Measurements from ENCODE around the gene SYNE1. TPM values are rescaled to one million over a fixed set of nuclear protein-coding genes. Genes with fewer than 3 reads are reported as not detected.

The SYNE1 gene
- total and polyA plus RNA-seq, 2 of the 8 experiments (the other 6 are each of a cell fraction or from before 2014, with no cell fraction given): 2.8 to 5.5 TPM

DNA sequence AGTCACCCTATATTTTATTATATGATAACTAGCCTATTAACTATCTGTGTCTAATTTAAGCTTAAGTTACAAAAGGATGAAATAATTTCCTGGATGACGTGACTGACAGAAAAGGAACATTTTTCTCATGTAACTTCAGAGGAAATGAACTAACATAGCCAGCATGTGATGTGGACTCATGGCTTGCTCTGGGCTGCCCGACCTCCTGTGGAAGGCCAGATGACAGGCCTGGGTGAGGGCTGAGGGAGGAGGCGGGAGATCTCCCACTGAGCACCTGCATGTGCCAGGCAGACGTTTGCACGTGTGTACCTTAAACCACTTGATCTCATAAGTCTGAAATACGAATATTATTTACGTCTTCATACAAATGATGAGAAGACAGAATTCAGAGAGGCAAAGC is 321.1 kb downstream of the SYNE1 start:
- ChIA-PET POLR2A (ENCODE audit: partially characterized antibody) (no interaction called here), CTCF (ENCODE audit: partially characterized antibody) (interaction anchor here (0.6 to 3.6 kb wide), 4 partner anchors 14 to 954 kb away, joined by 3 to 14 read pairs (median 6); no protein-coding TSS in a partner anchor)
- H2BK15ac ChIP-seq (ENCODE audit: low read length): no peak overlapping the region
- no peak overlapping the region for H2BK12ac ChIP-seq (ENCODE audit: low read depth, low read length)
- no peaks in the 10 kb centered on the region for H3K23me2 ChIP-seq (ENCODE audit: low read depth, low read length)
- 84% methylated on average over 7 of the region's 7 CpGs; no CpG with 5 or more reads in 1 of the 2 experiments for WGBS, 2 experiments (ENCODE audit: extremely low coverage in 1 of 2, insufficient coverage in 1 of 2, insufficient read length in 1 of 2, insufficient replicate concordance in 2 of 2, low coverage in 1 of 2, low lambda C conversion rate in 2 of 2, missing lambda C conversion rate in 1 of 2)
- H2BK120ac ChIP-seq (replicated peaks; ENCODE audit: low read depth, low read length): no peak overlapping the region
- no peak overlapping the region for H2AFZ ChIP-seq (ENCODE audit: low read length)
- no peaks in the 10 kb centered on the region for H4K20me1 ChIP-seq (replicated peaks in 1 of 2; ENCODE audit: control insufficient read depth in 1 of 2, insufficient read depth in 2 of 2, low read length in 2 of 2)
- no peak for TF ChIP-seq POLR2A (IDR thresholded peaks at IDR 0.05; ENCODE audit: control extremely low read depth in 1 of 2, low read depth in 2 of 2, low read length in 2 of 2)
- no peak for TF ChIP-seq PHF8 (conservative IDR thresholded peaks at IDR 0.05; ENCODE audit: low read depth, low read length)
- no peak for TF ChIP-seq BCL11A (IDR thresholded peaks at IDR 0.05; ENCODE audit: low read depth in 2 of 2, low read length in 2 of 2)
- TF ChIP-seq, protein P1, sequence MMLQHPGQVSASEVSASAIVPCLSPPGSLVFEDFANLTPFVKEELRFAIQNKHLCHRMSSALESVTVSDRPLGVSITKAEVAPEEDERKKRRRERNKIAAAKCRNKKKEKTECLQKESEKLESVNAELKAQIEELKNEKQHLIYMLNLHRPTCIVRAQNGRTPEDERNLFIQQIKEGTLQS (IDR thresholded peaks at IDR 0.05; ENCODE audit: insufficient read depth, low read depth, low read length): no peak
- TF ChIP-seq RFX5 (IDR thresholded peaks at IDR 0.05; ENCODE audit: borderline replicate concordance, low read depth, low read length): no peak
- no peak for TF ChIP-seq NANOG (IDR thresholded peaks at IDR 0.05; ENCODE audit: insufficient read depth, low read depth, low read length, poor library complexity, severe bottlenecking)
- H3K36me3 ChIP-seq (ENCODE audit: control insufficient read depth in 2 of 4, insufficient read depth in 4 of 4, low read length in 3 of 4): no peaks in the 10 kb centered on the region
- H3K9me3 ChIP-seq (ENCODE audit: insufficient read depth in 2 of 2, low read depth in 1 of 2, low read length in 1 of 2): no peaks in the 10 kb centered on the region
- H3K9ac ChIP-seq (replicated peaks in 1 of 4; ENCODE audit: extremely low read depth in 1 of 4, low read depth in 3 of 4, low read length in 3 of 4): no peak overlapping the region
- H3K27ac ChIP-seq (ENCODE audit: low read depth, low read length): no peak overlapping the region
- no peaks in the 10 kb centered on the region for H3K79me1 ChIP-seq (ENCODE audit: low read depth, low read length)
- no peak overlapping the region for H3K4ac ChIP-seq (replicated peaks; ENCODE audit: insufficient read length, low read depth, low read length)
- H2BK5ac ChIP-seq (ENCODE audit: low read depth, low read length): no peak overlapping the region
- H3K18ac ChIP-seq (ENCODE audit: extremely low read depth, low read length): no peak overlapping the region
- no peak overlapping the region for H3K23ac ChIP-seq (ENCODE audit: insufficient read length)
- no peak overlapping the region for H4K91ac ChIP-seq (replicated peaks; ENCODE audit: insufficient read length, low read length)
- H3K56ac ChIP-seq (replicated peaks; ENCODE audit: insufficient read length, low read depth, low read length): no peak overlapping the region
- H3K4me2 ChIP-seq (ENCODE audit: insufficient read depth in 1 of 2, low read depth in 2 of 2, low read length in 2 of 2): no peak overlapping the region
- no peaks in the 10 kb centered on the region for H3K27me3 ChIP-seq (replicated peaks in 1 of 4; ENCODE audit: control insufficient read depth in 3 of 4, extremely low read depth in 1 of 4, insufficient read depth in 3 of 4, low read length in 3 of 4)
- H3K4me3 ChIP-seq (ENCODE audit: extremely low read depth in 1 of 4, insufficient read depth in 2 of 4, low read depth in 3 of 4, low read length in 4 of 4): no peak overlapping the region
- H3K14ac ChIP-seq (ENCODE audit: insufficient read length): no peak overlapping the region
- H4K8ac ChIP-seq (ENCODE audit: extremely low read depth, insufficient read depth, low read length): no peak overlapping the region
- H3K4me1 ChIP-seq (replicated peaks in 1 of 4; ENCODE audit: control insufficient read depth in 3 of 4, insufficient read depth in 4 of 4, low read length in 3 of 4): no peaks in the 10 kb centered on the region
- H3K79me2 ChIP-seq (ENCODE audit: control insufficient read depth in 1 of 2, insufficient read depth in 2 of 2, low read length in 2 of 2): no peaks in the 10 kb centered on the region
- DNase-seq (ENCODE audit: low read depth in 1 of 2, low spot score in 2 of 2): no peak
- no peak overlapping the region for H4K5ac ChIP-seq (ENCODE audit: insufficient read length, low read depth, low read length)
- no peak overlapping the region for H2BK20ac ChIP-seq (ENCODE audit: low read length)
- no peak for FAIRE-seq
- H2AK5ac ChIP-seq (ENCODE audit: low read depth, low read length): no peak overlapping the region

All from H1 (cell line).